Stimulated activated CD8-positive, alpha-beta memory T cell treated with anti-CD3 and anti-CD28 coated beads, Interleukin-7, amount 100 ng/mL, for 24 hours (primary cell): ENCODE measurements around the gene BET1.

Experiments used
- DNase-seq: peaks from one replicate; pipeline ENCODE4 v3.0.0-alpha.2; 2020; ENCODE audit warnings: low read depth

BET1 gene

DNA sequence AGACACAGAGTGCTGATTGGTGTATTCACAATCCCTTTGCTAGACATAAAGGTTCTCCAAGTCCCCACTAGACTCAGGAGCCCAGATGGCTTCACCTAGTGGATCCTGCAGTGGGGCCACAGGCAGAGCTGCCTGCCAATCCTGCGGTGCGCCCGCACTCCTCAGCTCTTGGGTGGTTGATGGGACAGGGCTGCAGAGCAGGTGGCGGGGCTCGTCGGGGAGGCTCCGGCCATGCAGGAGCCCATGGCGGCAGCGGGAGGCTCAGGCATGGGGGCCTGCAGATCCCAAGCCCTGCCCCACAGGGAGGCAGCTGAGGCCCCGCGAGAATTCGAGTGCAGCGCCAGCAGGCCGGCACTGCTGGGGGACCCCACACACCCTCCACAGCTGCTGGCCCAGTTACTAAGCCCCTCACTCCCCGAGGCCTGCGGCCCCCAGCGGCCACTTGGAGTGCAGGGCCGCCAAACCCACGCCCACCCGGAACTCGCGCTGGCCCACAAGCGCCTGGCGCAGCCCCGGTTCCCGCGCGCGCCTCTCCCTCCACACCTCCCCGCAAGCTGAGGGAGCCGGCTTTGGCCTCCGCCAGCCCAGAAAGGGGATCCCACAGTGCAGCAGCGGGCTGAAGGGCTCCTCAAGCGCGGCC is 7.7 kb upstream of the BET1 start:
- no peak for DNase-seq

DNA sequence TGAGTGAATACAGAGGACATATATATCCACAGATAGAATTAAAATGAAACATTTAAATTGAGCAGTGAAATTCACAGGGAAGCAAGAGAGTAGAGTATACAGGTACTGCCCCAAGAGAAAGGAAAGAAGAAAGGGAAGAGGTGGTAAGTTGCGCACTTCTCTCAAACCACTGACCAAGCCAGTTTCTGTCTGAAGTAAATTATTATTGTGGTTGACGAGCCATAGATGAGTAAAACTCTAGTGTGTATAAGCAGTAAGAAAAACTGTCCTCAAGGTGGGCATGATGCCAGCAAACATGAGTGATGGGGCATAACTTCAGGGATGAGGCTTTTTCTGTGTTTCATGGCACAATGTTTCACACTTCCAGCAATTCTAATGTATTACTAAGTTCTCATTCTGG is 4.4 kb upstream of the BET1 start:
- DNase-seq: no peak

DNA sequence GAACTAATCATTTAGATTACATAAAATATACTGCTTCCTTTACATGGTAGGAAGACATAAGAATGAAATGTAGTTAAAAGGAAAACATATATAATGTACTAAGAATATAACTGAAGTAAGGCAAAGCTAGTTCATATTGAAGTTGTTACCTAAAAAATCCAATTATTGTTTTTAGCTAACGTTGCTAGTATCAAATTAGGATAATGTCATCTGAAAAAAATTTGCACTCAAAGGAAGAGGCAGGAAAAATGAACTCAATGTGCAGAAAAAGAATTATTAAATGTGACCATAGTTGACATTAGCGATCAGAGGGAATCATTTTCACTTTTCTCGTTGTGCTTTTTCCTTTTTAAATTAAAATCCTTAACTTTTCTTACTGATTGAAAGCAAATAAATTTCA is 1.6 kb upstream of the BET1 start:
- no peak for DNase-seq

DNA sequence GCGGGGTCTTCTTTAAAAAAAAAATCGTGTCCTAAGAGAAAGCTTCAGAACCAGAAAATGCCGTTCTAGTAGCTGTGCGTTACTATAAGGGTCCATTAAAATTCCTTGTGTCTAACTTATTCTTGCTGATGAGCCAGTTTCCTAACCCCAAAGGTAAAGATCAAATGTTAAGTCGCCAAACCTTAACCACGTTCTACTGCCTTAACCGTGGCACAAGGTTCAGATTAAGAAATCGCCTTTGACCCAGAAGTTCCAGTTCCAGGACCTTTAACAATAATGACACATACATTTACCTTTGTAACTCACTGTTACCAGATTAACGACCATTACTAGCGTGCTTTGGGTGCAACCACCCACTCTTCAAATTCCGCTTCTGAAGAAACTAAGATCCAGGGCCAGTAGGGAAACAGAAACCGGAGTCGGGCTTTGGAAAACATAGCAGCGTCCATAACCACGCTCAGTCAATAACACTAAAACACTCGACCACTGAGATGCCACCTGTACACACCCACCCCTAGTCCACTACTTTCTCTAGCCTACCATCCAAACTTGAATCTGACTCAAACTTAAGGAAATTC is 620 bp downstream of the BET1 start:
- no peak for DNase-seq

- no peak for DNase-seq
These were observed 2.8 kb downstream of the BET1 start for GRCh38 chr7:94001396-94001795.

GRCh38 chr7:93997868-93998267 is 6.3 kb downstream of the BET1 start:
- no peak for DNase-seq

DNA sequence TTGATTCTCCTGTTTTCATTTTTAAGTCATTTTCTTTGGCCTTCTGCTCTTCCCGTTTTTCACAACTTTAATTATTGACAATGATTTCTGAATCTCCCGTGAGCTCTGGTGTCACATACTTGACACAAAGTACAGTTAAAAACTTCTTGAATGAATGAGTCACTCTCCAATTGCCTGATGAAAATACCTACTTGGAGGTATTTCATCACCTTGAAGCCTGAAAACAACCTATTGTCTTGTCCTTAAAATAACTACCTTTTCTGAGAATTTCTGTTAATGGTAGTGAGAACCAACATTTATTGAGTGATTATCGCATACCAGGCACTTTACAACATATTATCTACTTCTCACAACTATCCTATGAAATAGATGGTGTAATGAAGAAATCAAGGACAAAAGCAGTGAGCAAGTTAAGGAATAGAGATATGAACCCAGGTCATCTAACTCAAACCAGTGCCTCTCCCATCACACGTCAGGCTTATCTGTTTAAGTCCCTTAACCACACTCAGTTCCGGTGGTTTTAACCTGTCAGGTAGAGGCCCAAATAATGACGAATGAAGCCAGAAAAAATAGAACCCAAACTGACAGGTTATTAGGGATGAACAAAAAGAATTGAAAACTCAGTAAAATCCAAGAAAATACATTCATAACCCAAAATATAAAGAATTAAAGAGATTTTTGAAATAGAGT is 11.6 kb downstream of the BET1 start:
- DNase-seq: no peak

DNA sequence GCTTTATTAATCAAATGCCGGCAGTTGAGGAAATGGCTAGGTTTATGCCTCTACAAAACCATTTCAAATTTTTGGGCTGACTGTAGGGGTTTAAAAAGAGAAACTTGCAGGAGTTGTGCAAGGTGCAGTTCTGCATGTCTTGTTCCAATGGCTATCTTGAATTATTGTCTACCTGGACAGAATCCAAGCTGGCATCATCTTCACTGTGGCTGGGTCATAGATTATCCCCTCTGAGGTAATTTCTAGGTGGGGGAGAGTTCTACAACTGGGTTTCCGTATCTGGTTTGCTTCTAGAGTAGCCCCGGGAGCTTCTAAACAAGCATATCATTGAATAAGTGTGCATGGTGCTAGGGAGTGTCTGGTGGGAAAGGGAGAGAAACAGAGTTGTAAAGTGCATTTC is 16.9 kb downstream of the BET1 start:
- no peak for DNase-seq

- DNase-seq: no peak
These were observed 19.1 kb downstream of the BET1 start for GRCh38 chr7:93985101-93985500.

DNA sequence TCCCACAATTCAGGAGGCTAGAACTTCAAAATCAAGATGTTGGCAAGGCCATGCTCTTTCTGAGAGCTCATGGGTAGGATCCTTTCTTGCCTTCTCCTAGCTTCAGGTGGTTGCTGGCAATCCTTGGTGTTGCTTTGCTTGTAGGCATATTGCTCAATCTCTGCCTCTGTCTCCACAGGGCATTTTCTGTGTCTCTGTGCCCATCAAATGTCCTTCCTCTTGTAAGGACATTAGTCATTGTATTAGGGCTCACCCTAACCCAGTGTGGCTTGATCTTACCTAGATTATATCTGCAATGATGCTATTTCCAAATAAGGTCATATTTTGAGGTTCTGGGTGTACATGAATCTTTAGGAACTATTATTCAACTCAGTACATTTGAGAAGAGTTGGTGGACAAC is 20.1 kb downstream of the BET1 start:
- DNase-seq: no peak

- DNase-seq: no peak
These were observed 22.7 kb downstream of the BET1 start for GRCh38 chr7:93981480-93981874.

DNA sequence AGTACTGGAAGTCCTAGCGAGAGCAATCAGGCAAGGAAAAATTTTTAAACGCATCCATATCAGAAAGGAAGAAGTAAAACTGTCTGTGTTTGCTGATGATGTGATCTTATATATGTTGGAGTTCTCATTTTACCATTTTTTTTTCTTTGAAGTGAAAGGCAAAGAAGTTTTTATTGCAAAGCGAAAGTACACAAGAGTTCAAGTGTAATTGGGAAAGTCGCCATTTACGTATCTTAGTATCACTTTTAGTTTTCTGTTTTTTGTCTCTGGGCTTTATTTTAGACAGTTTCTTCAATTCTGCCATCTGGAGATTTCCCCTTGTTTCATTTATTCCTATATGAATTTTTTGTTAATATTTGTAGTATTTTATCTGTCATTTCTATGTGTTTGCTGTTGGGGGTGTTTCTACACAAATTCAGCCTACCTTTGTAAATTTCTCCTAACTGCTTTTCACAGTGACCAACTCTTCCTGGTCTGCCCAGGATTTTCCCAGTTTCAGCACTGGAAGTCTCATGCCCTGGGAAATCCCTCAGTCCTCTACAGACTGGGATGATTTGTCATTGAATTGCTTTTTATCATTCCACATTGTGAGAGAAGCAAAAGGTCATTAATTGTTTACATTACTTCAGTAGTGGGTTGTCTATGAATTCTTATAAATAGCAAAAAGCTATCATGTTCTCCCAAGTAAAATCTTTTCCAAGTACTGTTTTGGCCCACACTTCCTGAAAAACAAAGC is 23.2 kb downstream of the BET1 start:
- no peak for DNase-seq

- no peak for DNase-seq
These were observed 26.8 kb downstream of the BET1 start for GRCh38 chr7:93977211-93977950.

- DNase-seq: no peak
These were observed 31.0 kb downstream of the BET1 start for GRCh38 chr7:93973134-93973533.

GRCh38 chr7:93972029-93972725 is 32.0 kb downstream of the BET1 start:
- no peak for DNase-seq

- DNase-seq: no peak
These were observed 35.1 kb downstream of the BET1 start for GRCh38 chr7:93968911-93969620.

GRCh38 chr7:93964813-93965212 is 39.3 kb downstream of the BET1 start:
- DNase-seq: no peak

DNA sequence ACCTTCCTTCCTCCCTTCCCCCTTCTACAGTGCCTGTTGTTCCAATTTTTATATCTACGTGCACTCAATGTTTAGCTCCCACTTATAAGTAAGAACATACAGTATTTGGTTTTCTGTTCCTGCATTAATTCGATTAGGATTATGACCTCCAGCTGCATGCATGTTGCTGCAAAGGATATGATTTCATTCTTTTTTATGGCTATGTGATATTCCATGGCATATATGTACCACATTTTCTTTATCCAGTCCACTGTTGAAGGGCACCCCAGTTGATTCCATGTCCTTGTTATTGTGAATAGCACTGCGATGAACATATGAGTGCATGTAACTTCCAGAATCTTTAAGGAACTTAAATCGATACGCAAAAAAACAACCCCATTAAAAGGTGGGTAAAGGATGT is 39.9 kb downstream of the BET1 start:
- DNase-seq: no peak

GRCh38 chr7:93960986-93961385 is 43.2 kb downstream of the BET1 start:
- no peak for DNase-seq

GRCh38 chr7:93958651-93959050 is 45.5 kb downstream of the BET1 start:
- DNase-seq: no peak

DNA sequence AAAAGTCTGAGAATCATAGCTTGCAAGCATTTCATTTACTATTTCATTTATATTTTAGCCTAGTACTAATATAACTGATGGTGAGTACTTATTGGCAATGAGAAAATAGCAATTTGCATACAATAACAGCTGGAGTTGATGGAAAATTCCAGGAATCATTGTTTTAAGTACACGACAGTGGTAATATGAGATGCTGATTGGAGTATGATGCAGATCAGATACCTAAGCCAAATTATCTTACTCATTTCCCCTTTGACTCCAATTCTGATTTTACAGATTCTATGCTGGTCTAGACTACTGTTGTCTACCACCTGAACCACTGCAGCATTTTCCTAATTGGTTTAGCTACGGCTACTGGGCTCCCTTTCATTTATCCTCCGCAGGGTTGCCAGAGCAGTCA is 45.9 kb downstream of the BET1 start:
- DNase-seq: no peak
